Panc1 (cell line): Measurements from ENCODE around the gene ART1.

Source experiments
- CTCF ChIP-seq: fragments of 450-650 bp; IDR thresholded peaks from 2 replicates; pipeline ENCODE4 v1.5.1; 2017; ENCODE audit warnings: mild to moderate bottlenecking
- POLR2AphosphoS5 ChIP-seq: IDR thresholded peaks from 2 replicates; pipeline ENCODE4 v1.6.1; 2012; ENCODE audit warnings: mild to moderate bottlenecking, low read depth, low read length, moderate library complexity
- TCF7L2 ChIP-seq: IDR thresholded peaks from 2 replicates; pipeline ENCODE4 v1.6.1; 2011; ENCODE audit warnings: mild to moderate bottlenecking, low read depth, low read length, inconsistent platforms
- TF ChIP-seq, protein P1 (sequence below), 2 experiments: IDR thresholded peaks; 2 replicates each; pipeline ENCODE4 v1.6.1; 2011 to 2012; ENCODE audit warnings: low read depth in 2 of 2, control low read depth in 1 of 2, low read length in 1 of 2, mild to moderate bottlenecking in 1 of 2, moderate library complexity in 1 of 2; ENCODE audit not compliant: insufficient read depth in 1 of 2

GRCh38 chr11:3700910-3701309 is 56.0 kb downstream of the ART1 start:
- no peak for TF ChIP-seq CTCF
- TF ChIP-seq, protein P1, sequence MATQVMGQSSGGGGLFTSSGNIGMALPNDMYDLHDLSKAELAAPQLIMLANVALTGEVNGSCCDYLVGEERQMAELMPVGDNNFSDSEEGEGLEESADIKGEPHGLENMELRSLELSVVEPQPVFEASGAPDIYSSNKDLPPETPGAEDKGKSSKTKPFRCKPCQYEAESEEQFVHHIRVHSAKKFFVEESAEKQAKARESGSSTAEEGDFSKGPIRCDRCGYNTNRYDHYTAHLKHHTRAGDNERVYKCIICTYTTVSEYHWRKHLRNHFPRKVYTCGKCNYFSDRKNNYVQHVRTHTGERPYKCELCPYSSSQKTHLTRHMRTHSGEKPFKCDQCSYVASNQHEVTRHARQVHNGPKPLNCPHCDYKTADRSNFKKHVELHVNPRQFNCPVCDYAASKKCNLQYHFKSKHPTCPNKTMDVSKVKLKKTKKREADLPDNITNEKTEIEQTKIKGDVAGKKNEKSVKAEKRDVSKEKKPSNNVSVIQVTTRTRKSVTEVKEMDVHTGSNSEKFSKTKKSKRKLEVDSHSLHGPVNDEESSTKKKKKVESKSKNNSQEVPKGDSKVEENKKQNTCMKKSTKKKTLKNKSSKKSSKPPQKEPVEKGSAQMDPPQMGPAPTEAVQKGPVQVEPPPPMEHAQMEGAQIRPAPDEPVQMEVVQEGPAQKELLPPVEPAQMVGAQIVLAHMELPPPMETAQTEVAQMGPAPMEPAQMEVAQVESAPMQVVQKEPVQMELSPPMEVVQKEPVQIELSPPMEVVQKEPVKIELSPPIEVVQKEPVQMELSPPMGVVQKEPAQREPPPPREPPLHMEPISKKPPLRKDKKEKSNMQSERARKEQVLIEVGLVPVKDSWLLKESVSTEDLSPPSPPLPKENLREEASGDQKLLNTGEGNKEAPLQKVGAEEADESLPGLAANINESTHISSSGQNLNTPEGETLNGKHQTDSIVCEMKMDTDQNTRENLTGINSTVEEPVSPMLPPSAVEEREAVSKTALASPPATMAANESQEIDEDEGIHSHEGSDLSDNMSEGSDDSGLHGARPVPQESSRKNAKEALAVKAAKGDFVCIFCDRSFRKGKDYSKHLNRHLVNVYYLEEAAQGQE (IDR thresholded peaks at IDR 0.05; ENCODE audit: insufficient read depth in 1 of 2, low read depth in 2 of 2, low read length in 1 of 2), result no peak
- no peak for TF ChIP-seq POLR2AphosphoS5
- no peak for TF ChIP-seq TCF7L2
